Fibroblast of peridontal ligament (primary cell): ENCODE measurements around the gene USPL1.
"Not testable (repeated sequence)": the region's sequence is repeated elsewhere in the genome, so short reads cannot be mapped to it uniquely, and the experiment has no call there.

Source experiments
- DNase-seq: peaks from one replicate; pipeline ENCODE4 v3.0.0-alpha.2; 2010; ENCODE audit errors: extremely low read depth

USPL1 gene

DNA sequence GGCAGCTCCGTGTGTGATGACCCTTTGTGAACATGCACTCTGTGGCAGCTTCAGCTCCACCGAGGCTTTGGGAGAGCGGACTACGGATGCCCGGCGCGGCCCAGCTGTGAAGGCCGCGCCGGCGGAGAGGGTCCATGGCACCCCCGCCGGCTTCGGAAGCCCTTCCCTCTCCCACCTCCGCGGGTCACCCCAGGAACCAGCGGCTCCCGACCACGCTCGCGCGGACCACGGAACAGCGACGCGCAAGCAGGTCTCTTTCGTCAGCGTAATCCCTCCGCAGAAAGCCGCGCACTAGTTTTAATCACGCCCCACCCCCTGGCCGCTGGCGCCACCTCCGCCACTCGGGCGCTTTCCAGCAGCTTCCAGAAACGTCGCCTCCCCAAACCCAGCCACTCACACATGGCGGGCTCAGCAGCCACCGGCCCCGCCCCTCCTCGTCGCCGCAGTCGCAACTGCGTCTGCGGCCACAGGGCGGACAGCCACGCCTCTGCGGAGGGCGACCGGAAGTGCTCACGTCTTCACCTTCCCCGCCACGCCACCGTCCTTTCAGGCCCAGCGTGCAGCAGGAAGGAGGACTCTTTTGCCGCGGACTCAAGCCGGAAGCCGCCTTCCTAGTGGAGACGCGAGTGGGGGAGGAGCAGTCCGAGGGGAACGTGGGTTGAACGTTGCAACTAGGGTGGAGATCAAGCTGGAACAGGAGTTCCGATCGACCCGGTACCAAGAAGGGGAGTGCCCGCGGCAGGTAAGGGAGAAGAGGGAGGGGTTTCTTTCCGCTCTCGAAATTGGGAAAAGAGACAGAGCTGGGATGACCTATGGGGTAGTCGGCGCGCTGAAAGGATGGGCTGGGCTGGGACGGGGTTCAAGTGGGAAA is at the start of gene USPL1:
TSS of gene USPL1 (plus strand) at position 606 of the 871 bp plus-strand sequence. CDS start 3,221 bp downstream, outside the sequence.
- peak; percentile 99 for DNase-seq

DNA sequence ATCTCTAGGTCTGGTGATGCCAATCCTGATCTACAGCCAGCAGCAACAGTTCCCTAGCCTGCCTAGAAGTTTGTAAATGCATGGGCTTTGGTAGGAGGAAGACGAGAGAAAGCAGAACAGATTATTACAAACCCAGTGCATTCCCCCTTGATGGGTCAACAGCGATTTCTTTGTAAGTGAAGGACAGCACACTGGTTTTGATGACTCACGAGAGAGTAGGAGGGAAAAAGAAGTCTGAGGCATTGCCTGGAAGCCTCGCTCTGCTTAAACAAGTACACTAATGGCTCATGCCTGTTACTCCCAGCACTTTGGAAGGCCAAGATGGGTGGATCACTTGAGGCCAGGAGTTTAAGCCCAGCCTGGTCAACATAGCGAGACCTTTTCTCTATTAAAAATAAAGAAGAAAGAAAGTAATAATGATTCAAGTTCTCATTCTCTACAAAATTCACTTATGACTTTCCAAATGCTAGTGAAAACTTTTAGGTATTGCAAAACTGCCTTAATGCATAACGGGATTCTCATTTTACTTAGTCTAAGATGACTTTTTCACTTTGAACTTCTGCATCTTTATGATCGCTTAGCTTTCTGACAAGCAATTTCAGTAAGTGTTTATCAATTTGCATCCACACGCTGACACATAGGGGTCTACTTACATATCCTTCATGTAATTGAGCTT is 47.7 kb upstream of the USPL1 start:
- peak; percentile 96 for DNase-seq

DNA sequence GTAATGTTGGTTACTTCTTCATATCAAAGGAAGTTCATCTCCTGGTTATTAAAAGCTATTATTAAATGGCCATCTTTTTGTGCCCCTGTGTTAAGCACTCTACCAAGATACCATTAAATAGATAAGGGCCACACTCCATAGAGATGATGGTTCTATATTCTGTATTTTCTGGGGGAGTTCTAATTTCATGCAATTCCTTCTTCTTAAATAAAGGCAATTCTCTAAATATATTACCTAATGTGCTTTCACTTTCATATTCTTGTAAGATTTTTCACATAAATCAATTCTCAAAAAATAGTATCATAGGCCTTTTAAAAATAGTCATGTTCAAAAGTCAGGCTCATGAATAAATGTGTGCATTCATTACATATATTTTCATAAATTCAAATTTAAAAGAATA is 47.0 kb upstream of the USPL1 start:
- DNase-seq, result no peak

DNA sequence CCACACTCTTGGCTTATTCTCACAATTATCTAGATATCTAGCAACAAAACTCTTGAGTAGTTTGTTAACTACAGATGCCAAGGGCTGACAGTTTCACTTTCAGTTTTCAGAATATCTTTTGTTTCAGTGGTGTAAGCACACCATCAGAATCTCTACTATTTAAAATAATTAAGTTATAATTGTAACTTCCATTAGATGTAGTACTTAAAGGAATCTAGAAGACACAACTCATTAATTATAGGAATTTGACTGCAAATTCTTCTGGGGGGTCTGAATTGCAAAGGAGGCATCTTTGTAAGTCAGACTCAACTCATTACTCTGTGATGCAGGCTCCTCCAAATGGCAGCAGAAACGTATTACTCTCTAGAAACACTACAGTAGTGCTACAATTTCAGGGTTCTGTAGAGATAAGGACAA is 44.9 kb upstream of the USPL1 start:
- DNase-seq, result peak; percentile 72

DNA sequence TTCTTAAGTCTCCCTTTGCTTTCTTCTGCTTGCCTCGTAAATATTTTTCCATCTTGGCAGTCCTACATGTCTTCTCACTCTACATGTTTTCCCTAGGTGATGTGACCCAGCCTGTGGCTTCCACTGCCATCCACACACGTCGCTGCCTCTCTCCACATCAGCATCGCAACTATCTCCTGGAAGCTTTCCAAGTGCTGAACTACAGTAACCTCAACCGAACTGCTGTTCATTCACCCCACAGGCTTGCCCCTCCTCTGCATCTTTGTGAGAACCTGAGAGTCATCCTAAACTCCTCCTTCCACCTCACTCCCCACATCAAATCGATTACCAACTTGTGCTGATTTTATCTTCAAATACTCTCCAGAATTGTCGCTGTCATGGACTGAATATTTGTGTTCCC is 41.2 kb upstream of the USPL1 start:
- peak; percentile 22 for DNase-seq

DNA sequence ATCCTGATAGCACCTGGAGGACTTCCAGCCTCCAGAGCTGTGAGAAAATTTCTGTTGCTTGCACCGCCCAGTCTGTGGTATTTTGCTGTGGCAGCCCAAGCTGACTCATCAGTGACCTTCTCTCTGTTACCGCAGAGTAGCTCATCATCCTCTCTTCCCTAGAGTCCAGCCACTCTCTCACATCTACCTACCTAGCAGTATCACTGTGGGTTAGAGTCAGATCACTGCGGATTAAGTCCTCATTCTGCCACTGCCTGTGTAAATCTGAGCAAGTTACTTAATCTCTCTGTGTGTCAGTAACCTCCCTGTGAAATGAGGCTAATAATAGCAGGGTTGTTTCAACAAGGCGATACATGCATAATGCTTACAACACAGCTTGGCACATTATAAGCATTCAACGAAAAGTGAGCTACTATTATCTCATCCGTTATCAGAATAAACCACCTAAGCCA is 40.3 kb upstream of the USPL1 start:
- DNase-seq, result peak; percentile 76

DNA sequence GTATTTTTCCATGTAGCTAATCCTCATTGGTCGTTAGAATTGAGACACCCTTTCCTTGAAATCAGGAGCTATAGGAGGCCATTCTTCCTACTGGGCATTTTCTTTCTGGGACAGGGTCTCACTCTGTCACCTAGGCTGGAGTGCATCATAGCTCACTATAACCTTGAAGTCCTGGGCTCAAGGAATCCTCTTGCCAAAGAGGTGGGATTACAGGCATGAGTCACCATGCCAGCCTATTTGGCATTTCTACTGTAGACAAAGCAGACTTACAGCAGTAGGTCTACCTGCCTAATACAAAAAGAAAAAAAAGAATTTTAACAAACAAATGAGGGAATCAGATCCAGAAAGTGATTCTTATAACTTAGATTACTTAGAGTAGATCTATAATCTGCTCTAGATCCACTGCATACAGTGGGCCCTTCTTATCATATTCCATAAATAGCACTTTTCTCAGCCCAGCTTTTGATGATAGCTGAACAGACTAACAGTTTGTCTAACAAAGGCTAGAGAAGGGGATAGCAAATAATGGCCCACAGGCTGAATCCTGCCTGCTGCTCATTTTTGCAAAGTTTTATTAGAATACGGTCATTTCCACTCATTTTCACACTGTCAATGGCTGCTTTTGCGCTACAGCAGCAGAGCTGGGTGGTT is 36.7 kb upstream of the USPL1 start:
- no peak for DNase-seq

DNA sequence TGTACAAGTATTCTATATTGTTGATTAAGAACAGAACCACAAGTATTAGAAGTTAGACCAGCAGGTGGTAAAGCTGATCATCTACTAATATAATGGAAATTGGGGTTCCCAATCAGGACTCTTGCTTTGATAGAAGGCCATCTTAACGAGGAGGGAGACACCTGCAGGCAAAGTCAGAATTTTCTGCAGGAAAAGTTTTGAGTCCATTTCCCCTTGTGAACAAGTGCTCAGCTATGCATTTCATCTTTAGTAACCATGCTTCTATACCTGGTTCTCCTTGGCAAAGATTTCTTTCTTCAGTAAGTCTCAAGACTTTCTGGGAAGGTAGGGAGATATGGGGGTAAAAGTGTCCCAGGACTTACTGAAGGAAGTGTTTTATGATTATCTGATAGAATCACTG is 36.1 kb upstream of the USPL1 start:
- DNase-seq, result no peak

DNA sequence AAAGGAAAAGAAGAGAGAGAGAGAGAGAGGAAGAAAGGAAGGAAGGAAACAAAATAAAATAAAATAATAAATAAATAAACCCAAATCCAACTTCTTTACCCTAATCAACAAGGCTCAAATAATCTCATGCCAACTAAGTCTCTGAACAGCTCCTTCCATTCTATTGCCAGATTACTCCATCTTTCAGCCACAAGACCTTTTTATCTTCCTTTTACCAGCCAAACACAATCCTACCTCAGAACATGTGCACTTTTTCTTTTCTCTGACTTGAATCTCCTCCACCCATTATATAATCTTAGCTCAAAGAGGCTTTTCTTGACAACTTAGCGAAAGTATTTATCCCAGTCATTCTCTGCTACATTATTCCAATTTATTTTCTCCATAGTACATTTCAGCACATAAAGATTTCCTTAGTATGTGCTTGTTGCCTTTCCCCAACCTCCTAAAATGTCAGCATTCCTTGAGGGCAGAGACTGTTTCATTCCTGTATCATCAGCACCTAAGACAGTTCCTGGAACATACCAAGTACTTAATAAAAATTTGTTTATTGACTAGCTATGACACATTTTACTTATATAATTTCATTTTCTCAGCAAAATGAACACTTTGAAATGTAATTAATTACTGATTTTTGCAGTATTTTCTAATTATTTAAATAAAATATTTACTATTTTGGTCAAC is 33.5 kb upstream of the USPL1 start:
- no peak for DNase-seq

DNA sequence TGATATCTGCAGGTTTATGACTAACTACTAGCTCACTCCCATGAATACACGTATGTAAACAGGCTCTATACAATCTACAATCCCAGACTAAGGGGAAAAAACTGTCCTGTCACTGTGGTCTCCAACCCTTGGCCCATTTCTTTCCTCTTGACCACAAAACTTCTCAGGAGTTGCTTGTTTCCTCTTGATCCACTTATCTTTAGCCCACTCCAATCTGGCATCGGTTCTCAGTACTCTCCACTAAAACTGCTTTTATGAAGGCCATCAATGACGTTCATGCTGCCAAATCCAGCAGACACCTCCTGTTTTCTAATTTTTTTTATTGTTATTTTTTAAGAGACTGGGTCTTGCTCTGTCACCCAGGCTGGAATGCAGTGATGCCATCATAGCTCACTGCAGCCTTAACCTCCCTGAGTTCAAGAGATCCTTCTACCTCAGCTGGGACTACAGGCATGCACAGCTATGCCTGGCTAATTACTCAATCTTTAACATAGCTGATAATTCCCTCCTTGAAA is 31.9 kb upstream of the USPL1 start:
- peak; percentile 20 for DNase-seq

DNA sequence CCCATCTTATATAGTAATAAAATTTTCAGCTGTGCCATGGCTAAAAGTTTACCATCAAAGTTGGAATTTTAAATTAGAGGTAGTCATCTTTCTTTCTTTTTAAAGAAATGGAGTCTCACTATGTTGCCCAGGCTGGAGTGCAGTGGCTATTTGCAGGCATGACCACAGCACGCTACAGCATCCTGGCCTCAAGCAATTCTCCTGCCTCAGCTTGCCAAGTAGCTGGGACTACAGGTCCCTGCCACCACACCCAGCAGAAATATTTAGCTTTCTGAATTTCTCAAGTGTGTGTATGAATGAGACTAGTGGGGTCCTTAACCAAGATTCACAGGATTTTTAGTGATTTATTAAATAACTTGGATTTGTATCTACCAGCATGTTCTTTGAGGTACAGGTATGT is 30.5 kb upstream of the USPL1 start:
- no peak for DNase-seq

DNA sequence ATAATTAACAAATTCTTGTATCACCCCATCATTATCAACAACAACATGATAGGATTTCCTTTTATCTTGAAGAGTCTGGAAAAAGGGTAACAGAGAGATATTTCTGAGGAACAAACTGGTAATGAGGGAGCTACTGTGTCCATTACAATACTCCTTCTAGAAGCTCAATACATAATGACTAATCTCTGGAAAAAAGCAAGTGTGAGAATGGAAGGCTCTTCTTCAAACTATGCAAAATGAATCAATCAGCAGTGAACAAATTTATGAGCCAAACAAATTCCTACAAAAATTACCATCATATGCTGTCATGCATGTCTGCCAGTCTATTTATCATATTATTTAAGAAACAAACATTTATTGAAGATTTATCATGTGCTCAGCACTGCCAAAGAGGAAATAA is 30.0 kb upstream of the USPL1 start:
- no peak for DNase-seq

DNA sequence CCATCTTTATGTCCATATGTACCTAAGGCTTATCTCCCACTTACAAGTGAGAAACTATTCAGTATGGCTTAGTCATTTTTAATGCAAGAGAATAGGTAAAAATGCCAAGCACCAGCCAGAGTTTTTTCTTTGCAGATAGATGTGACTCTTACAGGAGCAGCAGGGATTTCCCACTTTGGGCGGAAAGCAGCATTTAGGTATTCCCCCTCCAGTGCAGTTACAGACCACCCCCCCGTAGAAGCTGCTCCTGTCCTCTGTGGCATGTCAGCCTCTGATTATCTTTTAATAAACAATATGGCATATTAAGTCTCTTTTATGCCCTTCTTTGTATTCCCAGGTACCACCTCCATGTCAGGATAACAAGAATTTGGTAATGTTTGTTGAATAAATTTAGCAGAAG is 24.7 kb upstream of the USPL1 start:
- no peak for DNase-seq

DNA sequence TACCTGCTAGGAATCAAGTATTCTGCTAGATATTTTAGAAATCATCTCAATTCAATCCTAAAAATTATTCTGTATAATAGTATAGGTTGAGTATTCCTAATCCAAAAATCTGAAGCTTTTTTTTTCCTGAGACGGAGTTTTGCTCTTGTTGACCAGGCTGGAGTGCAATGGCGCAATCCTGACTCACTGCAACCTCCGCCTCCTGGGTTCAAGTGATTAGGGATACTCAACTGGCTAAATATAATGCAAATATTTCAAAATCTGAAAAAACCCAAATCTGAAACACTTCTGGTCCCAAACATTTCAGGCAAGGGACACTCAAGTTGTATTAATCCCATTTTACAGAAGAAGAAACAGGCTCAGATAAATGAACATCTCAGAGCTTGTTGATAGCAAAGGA is 17.2 kb upstream of the USPL1 start:
- DNase-seq, result no peak

DNA sequence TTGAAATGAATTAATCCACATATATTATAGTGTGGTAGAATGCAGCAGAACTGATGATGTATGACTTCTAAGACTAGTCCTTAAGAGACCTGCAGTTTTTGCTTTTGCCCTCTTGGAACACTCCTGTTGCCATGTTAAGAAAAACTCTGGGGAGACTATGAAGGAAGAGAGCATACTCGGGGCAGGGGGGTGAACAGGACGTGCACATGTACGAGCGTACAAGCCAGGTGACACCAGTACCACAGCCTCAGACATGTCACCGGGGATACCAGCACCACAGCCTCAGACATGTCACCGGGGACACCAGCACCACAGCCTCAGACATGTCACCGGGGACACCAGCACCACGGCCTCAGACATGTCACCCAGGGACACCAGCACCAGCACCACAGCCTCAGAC is 15.9 kb upstream of the USPL1 start:
- no peak for DNase-seq

DNA sequence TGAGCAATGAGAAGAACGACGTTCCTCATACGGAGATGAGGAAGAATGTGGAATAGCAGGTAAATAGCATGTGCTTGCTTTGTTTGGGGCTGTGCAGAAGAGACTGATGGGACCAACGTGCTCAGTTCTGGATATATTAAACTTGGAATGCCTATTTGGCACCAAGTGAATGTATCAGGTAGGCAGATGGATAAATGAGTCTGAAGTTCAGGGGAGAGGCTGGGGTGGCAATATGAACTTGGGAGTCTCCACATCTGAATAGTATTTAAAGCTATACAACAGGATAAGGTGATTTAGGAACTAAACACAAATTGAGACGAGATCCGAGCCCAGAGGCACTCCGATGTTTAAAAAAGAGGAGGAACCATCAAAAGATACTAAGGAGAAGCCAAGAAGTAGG is 12.7 kb upstream of the USPL1 start:
- no peak for DNase-seq

DNA sequence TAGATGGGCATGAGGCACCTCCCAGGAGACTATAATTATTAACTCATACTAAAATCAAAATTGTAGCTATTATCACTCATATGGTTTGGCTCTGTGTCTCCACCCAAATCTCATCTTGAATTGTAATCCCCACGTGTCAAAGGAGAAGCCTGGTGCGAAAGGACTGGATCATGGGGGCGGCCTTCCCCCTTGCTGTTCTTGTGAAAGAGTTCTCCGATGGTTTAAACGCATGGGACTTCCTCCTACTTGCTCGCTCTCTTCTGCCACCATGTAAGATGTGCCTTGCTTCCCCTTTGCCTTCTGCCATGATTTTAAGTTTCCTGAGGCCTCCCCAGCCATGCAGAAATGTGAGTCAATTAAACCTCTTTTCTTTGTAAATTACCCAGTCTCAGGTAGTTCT is 10.5 kb upstream of the USPL1 start:
- DNase-seq, result not testable (repeated sequence)

DNA sequence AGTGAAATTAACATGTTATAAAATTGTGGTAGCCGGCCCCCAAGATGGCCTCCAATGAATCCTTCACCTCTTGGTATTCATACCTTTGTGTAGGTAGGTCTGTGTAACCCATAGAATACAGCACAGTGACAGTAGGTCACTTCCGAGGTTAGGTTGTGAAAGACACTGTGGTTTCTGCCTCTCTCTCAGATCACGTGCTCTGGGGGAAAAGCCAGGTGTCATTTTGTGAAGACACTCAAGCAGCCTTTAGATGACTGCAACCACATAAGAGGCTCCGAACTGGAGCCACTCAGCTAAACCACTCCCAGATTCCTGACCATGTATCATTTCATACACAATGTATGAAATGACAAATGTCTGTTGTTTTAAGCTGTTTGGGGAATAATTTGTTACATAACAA is 9.8 kb upstream of the USPL1 start:
- no peak for DNase-seq

DNA sequence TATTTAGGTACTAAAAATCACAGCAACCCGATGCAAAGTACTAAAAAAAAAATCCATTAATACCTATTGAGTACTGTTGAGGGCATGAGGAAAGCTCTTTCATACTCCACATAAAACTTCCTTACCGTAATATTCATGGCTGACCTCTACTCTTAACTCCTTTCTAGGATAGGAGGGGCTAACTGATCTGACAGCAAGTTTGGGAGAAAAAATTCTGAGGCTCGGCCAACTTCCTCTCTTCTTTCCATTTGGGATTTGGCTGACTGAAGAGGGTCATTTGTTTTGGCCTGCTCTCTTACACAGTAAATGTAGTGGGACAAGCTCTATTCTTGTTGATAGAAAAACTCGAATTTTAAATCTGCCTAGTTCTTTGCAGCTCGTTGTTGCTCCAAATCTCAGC is 9.4 kb upstream of the USPL1 start:
- peak; percentile 33 for DNase-seq

DNA sequence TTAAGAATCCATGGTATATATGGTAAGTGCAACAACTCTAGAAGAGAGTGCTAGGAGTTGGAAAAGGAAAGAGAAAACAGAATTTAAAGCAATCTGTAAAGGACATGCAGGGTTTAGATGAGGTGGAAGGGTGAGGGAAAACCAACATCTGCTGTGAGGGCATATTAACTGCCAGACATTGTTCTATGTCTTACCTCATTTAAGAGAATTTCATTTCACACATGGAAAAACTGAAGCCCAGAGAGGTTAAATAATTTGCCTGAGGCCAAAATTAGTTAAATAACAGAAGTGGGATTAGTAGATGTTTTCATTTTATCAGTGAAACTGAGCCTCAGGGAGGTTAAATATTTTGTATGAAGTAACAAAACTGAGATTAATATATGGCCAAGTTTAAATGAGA is 7.4 kb upstream of the USPL1 start:
- DNase-seq, result no peak

DNA sequence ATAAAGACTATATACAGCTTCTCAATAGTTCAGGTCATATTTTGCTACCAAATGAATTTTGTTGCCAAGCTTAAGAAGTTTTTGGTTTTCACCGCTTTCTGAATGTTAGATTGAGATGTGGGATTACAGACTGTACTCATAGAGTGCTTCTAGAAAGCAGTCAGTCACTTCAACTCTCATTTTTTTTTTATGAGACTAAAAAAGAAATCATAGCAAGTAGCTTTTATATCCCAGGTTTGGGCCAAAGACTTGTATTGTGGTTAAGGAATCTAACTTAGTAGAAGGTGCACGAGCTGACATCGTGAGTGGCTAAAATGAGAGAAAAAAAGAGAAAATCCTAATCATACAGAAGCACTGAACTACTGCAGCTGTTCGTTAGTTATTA is 2.2 kb upstream of the USPL1 start:
- DNase-seq, result peak; percentile 31
